Stimulated activated memory B cell treated with anti-CD40 and anti-IgM and Interleukin-4, amounts not matched to agents 10 μg/mL and 1 μg/mL and 100 μg/mL, for 72 hours (primary cell): ENCODE measurements around the gene FGFR2.

Experiments
- ATAC-seq: fragments of 150-1000 bp; cut with Tn5 transposase; 2 replicates; pipeline ENCODE4 v1.10.0; 2021
- H3K27ac Mint-ChIP-seq: one replicate; pipeline ENCODE4 v1.8.0; 2022; ENCODE audit warnings: mild to moderate bottlenecking, mixed read lengths
- H3K27me3 Mint-ChIP-seq: one replicate; pipeline ENCODE4 v1.8.0; 2022; ENCODE audit warnings: mixed read lengths
- H3K36me3 Mint-ChIP-seq: one replicate; pipeline ENCODE4 v1.8.0; 2022; ENCODE audit warnings: mixed read lengths
- H3K4me1 Mint-ChIP-seq: one replicate; pipeline ENCODE4 v1.8.0; 2022; ENCODE audit warnings: mixed read lengths
- H3K4me3 Mint-ChIP-seq: one replicate; pipeline ENCODE4 v1.8.0; 2022; ENCODE audit warnings: mild to moderate bottlenecking, moderate library complexity, mixed read lengths
- H3K9me3 Mint-ChIP-seq: one replicate; pipeline ENCODE4 v1.8.0; 2022; ENCODE audit warnings: mixed read lengths

FGFR2 gene

DNA sequence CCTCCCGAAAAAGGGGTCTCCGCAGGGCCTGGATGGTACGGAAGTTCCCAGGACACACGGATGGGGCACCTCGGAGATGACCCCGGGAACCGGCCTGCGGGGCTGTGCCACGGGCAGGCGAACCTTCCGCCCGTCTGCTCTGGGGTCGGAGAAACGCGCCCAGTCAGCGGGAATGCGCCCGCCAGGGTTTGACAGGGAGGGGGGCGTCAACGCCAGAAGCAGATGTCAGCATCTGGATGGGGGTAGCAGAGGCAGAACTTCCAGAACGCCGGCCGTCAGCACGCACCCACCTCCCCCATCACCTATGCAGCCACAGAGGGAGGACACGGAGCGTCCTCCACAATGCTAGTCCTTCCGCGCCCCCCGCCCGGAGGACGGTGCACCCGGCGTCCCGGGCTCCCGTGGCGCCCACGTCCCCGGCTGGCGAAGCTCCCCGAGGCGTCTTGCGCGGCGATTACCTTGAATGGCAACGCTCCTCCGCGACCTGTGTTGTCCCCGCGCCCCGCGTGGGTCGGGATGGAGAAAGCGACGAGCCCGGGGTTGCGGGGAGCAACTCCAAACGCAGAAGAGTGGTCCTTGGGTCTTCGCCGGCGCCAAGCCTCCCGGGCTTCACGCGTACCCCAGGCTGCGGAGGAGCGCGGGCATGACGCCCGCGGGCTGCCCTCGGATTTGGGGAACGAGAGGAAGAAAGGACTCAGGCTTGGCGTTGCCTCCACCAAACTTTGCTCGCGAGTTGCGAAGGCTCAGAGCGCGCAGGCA is 561 bp downstream of the FGFR2 start:
- no peaks in the 10 kb centered on the region for H3K9me3 Mint-ChIP-seq
- H3K27me3 Mint-ChIP-seq, result peaks cover 53% of the 10 kb centered on the region
- no peaks in the 10 kb centered on the region for H3K36me3 Mint-ChIP-seq
- no peak for ATAC-seq
- H3K4me1 Mint-ChIP-seq, result peaks cover 5% of the 10 kb centered on the region
- H3K4me3 Mint-ChIP-seq, result no peak overlapping the region
- H3K27ac Mint-ChIP-seq, result no peak overlapping the region

DNA sequence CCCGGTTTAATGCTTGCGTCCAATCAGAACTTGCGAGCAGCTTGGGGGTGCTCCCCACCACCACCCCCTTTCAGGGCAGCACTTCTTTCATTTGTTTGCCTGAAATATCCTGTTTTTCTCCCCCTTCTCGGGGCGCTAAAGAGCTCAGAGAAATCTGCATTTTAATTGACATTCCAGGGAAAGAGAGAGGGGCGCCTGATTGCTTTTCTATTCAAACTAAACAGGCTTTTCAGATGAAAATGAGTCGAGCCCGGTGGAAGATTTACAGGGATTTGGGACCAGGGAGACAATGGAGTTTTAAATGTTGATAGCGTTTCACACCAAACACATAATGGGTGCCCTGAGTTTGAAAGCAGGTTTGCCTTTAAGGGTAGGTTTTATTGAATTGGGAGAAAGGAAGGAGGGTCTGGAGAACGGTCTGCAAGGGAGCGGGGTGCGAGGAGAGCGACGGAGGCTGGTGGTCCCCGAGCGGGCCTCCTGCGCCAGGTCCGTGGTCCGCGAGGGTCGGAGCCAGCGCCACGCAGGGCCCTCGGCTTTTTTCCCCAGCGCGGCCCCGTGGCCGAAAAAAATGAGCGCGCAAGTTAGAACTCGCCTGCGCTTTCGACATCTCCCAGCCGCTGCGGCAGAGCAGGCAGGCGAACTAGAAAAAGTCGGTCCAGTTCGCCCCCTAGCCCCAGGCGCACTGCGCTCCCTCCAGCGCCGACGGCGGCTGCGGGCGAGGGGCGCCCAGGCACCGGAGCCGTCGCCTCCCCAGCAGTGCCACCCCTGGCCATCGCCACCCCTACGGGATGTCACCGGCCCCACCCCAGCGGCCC is 1.3 kb downstream of the FGFR2 start:
- no peak overlapping the region for H3K27ac Mint-ChIP-seq
- peaks cover 60% of the 10 kb centered on the region for H3K27me3 Mint-ChIP-seq
- H3K9me3 Mint-ChIP-seq, result no peaks in the 10 kb centered on the region
- H3K4me3 Mint-ChIP-seq, result no peak overlapping the region
- H3K36me3 Mint-ChIP-seq, result no peaks in the 10 kb centered on the region
- peaks cover 5% of the 10 kb centered on the region for H3K4me1 Mint-ChIP-seq
- no peak for ATAC-seq

DNA sequence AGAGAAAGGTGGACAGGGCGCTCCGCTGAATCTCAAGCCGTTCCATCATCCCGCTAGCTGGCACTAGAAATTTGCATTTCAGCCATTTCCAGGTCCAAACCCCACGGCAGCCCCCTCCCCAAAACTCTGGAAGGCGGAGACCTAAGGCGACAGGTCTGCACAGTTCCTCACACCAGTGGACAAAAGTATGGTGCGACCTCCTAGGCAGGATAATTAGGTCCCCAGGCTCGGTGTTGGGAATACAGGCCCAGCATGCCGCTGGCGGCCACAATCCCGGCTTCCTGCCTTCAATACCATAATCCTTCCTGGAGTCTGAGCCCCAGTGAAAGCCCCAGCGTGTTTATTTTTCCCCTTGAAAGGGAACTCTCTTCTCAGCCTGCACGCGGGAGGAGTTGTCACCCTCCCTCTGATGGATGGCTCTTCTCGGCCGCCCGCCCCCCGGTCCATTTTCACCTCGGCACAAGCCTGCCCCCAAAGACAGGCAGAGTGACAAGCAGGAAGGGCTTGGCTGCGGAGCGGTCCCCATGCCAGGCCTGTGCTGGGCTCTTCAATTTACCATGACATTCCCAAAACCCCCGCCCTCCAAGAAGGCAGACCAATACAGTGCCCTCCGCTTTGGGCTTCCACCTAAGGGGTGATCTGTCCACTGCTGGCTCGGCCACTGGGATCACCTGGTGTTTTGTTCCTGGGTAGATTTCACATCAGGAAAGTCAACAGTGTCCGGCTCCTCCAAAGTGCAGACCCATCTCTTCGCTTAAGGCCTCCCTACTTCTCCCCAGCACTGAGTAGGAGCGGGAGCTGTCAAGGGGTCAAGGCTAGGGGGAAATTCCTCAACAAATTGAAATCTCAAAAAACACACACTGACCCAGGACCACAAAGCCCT is 2.2 kb downstream of the FGFR2 start:
- Mint-ChIP-seq H3K36me3 (no peaks in the 10 kb centered on the region), H3K4me3 (no peak overlapping the region), H3K9me3 (no peaks in the 10 kb centered on the region), H3K27ac (no peak overlapping the region), H3K27me3 (peaks cover 58% of the 10 kb centered on the region), H3K4me1 (peaks cover 5% of the 10 kb centered on the region)
- ATAC-seq, result no peak

DNA sequence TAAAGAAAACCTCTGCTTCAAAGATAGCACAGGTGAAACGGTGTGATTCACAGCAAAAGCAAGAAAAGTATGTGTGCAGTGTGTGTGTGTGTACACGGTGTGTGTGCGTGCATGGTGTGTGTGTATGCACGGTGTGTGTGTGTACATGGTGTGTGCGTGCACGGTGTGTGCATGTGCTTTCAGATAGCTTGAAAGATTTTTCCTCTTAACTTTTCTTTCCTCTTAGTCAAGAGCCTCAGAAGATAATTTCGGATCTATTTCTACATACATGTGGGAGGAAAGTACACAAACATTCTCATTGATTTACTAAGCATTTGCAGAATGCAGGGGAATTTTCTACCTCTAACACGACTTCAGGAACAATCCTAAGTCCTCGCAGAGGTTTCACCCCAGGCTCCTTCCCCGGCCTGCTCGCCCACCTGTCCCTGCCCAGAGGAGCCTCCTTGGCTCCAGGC is 2.9 kb downstream of the FGFR2 start:
- Mint-ChIP-seq H3K36me3 (no peaks in the 10 kb centered on the region), H3K4me3 (no peak overlapping the region), H3K27me3 (peaks cover 51% of the 10 kb centered on the region), H3K4me1 (peaks cover 5% of the 10 kb centered on the region), H3K9me3 (peaks cover 3% of the 10 kb centered on the region), H3K27ac (no peak overlapping the region)
- ATAC-seq, result no peak

DNA sequence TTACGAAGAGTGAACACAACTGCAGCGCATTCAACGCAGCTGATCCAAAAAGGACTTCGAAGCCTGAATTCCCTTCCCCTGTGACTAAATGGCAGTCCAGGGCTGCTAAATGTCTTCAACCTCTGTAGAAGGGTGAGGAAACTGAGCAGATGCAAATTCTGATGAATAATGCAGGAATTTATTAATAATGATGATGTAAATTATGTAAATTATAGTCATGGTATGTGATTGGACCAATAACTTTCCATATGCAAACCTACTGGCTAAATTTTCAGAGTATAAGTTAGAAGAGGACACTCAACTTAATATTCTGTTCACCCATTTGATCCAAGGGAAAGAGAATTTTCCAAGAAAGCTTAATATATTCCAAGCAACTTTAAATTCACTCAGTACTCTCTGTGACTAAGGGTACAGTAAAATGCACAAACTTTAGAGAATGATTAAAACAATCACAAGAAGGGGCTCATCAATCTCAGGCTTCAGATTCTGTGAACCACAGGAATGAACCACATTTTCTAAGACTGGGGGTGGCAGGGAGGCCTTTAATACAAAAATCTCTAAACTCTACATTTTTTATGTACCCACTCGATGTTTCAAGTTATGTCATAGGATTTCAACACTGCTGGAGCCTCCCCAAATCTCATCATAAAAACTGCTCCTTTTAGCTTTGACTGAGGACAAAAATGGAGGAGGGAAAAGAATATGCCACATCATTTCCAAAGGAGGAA is 3.5 kb downstream of the FGFR2 start:
- Mint-ChIP-seq H3K27ac (no peak overlapping the region), H3K9me3 (peaks cover 3% of the 10 kb centered on the region), H3K4me3 (no peak overlapping the region), H3K4me1 (peaks cover 5% of the 10 kb centered on the region), H3K36me3 (no peaks in the 10 kb centered on the region), H3K27me3 (peaks cover 47% of the 10 kb centered on the region)
- ATAC-seq, result no peak

DNA sequence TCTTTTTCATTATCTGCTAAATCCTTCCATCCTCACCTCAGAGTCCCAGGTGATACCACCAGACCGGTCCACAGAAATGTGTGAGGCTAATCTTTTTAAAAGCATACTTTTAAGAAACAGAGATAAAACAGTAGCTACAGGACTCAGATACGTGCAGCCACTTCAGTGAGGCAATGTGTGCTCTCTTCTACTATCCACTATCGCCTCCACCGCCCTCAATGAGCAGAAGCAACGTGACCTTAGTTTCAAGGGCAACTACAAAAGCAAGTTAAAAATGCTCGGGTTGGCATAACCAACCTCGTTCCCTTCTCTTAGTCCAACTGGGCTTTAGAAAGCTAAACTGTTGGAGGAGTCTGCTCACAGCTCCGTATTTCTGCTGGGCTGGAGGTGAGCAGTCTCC is 4.2 kb downstream of the FGFR2 start:
- Mint-ChIP-seq H3K27me3 (peaks cover 40% of the 10 kb centered on the region), H3K9me3 (peaks cover 3% of the 10 kb centered on the region), H3K4me3 (no peak overlapping the region), H3K27ac (no peak overlapping the region), H3K4me1 (peaks cover 5% of the 10 kb centered on the region), H3K36me3 (no peaks in the 10 kb centered on the region)
- ATAC-seq, result no peak

DNA sequence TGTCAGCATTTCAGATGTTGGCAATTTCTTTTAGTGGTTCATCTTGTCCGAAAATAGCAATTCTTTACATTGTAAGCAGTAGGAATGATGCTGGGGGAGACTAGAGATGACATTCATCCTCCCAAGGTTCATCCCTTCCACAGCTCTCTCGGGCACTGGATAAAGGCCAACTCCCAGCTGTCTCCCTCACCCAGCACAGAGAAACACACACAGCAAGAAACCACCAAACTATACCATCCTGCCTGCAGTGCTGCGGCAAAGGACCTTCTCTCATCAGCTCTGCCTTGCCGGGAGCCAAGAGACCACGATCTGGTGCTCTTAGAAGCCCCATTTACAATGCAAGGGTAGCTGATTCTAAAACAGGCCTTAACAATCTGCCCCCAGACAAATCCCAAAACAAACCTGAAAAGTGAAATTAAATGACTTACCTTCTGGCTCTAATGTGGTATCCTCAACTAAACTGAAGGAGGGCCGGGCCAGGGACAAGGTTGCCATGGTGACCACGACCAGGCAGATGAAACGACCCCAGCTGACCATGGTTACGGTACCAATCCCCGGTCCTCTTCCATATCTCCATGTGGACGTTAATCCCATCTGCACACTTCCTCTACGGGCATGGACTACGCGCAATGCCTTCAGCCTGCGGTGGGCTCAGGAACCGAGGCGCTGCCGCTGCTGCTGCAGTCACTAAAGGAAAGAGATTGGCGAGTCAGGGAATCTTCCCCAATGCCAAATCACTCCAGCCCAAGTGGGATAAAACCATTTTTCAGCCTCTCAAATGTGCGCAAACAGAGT is 4.8 kb downstream of the FGFR2 start:
- H3K9me3 Mint-ChIP-seq, result peaks cover 3% of the 10 kb centered on the region
- H3K27ac Mint-ChIP-seq, result no peak overlapping the region
- H3K36me3 Mint-ChIP-seq, result no peaks in the 10 kb centered on the region
- peaks cover under 1% of the 10 kb centered on the region for H3K4me1 Mint-ChIP-seq
- peaks cover 34% of the 10 kb centered on the region for H3K27me3 Mint-ChIP-seq
- no peak for ATAC-seq
- no peak overlapping the region for H3K4me3 Mint-ChIP-seq

DNA sequence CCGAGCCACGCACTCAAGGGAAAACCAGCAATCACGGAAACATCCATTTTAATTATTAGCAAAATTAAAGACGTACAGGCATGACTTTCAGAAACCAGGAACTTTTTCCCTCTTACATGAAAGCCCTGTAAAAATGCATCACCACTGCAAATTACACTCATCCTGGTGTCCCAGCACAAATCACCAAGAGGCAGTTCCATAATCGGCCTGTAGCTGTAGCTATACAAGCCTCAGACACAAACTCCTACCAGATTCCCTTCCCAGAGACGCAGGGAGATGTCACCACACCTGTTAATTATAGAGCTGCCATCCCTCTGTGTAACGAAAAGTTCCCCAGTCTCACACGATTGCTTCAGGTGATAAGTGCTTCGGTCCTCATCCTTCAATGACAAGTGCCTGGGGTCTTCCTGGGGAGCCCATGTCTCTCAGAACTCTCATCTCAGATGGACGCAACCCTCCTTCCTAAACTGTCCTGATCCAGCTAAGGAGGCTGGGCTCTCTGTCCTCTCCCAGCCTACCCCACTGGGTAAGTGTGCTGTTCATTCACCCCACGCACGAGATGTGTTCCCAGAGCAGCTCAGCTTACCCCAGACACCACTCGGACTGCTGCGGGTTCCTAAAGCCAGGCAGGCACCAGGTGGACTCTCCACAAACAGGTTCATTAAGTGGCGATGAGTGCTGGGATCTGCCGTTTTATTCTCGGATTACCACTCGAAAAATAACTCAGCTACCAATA is 5.9 kb downstream of the FGFR2 start:
- Mint-ChIP-seq H3K27ac (no peak overlapping the region), H3K4me1 (no peaks in the 10 kb centered on the region), H3K4me3 (no peak overlapping the region), H3K36me3 (no peaks in the 10 kb centered on the region), H3K27me3 (peaks cover 32% of the 10 kb centered on the region), H3K9me3 (peaks cover 3% of the 10 kb centered on the region)
- no peak for ATAC-seq

DNA sequence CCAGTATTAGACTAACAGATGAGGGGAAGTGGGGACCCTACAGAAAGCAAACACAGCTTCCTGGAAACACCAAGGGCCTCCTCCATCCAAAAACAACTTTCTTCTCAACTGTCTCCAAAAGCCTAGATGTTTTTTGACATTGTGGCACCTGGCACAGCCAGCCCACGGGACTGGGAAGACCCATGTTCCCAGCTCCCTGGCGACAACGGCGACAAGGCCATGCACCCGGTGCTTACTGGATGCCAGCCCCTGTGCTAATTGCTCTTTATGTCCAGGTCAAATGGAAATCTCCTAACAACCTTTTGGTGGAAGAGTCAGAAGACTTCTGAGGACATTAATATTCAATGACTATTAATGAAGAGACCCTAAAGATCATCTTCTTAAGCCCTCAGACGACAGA is 7.1 kb downstream of the FGFR2 start:
- H3K27me3 Mint-ChIP-seq, result peaks cover 21% of the 10 kb centered on the region
- no peak overlapping the region for H3K4me3 Mint-ChIP-seq
- no peak overlapping the region for H3K27ac Mint-ChIP-seq
- no peaks in the 10 kb centered on the region for H3K4me1 Mint-ChIP-seq
- peaks cover 3% of the 10 kb centered on the region for H3K9me3 Mint-ChIP-seq
- no peak for ATAC-seq
- no peaks in the 10 kb centered on the region for H3K36me3 Mint-ChIP-seq

DNA sequence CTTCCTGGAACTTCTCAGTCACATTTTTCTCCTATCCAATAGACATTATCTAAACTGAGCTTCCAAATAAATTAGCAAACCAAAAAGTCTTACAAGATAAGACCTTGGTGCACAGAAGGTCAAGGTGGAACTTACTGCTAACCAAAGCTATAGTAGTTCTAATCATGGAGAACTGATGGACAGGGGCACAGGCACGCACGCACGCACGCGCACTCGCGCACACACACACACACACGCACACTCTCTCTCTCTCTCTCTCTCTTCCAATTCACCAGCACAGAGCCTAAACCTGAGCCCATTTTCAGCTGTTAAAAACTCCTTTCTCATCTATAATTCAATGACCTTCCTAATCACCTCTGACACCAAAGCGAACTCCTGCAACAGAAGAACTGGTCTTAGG is 7.5 kb downstream of the FGFR2 start:
- no peak overlapping the region for H3K4me3 Mint-ChIP-seq
- no peak for ATAC-seq
- H3K36me3 Mint-ChIP-seq, result no peaks in the 10 kb centered on the region
- peaks cover 17% of the 10 kb centered on the region for H3K27me3 Mint-ChIP-seq
- H3K4me1 Mint-ChIP-seq, result no peaks in the 10 kb centered on the region
- peaks cover 3% of the 10 kb centered on the region for H3K9me3 Mint-ChIP-seq
- no peak overlapping the region for H3K27ac Mint-ChIP-seq

DNA sequence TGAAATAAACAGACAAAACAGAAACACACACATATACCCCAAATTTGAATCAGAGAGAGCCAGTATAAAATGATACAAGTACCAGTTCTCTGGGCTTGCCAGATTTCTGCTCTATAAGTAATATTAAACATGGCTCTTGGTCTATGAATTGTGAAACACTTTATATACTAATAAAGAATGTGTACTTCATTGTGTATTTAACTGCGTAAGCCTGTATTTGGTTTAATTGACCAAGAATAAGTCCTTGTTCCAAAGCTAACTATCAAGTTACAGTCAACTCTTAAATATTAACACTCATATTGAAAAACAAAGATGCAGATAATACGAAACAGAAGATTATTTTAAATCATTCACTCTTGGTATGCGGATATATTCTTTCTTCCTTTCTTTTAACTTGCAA is 8.7 kb downstream of the FGFR2 start:
- H3K4me3 Mint-ChIP-seq, result no peak overlapping the region
- H3K27ac Mint-ChIP-seq, result no peak overlapping the region
- peaks cover 10% of the 10 kb centered on the region for H3K27me3 Mint-ChIP-seq
- H3K4me1 Mint-ChIP-seq, result no peaks in the 10 kb centered on the region
- no peaks in the 10 kb centered on the region for H3K36me3 Mint-ChIP-seq
- peaks cover 3% of the 10 kb centered on the region for H3K9me3 Mint-ChIP-seq
- no peak for ATAC-seq

DNA sequence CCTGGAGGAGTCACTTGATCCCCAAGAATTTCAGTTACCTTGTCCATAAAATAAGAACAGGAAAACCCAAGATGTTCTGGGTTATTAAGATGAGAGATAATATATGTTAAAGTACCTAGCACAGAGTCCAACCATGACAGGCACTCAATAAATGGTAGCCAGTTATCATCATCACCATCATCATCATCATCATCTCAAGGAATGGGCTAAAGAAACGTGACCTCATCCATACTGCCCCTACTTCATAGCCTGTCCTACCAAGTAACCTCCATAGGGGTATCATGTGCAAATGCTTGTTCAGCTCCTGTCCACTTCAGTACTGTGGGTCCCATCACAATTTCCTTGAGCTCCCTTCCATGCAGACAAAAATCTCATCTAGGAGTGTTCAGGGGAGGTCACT is 14.4 kb downstream of the FGFR2 start:
- H3K27ac Mint-ChIP-seq, result no peak overlapping the region
- H3K4me1 Mint-ChIP-seq, result no peaks in the 10 kb centered on the region
- no peak for ATAC-seq
- no peaks in the 10 kb centered on the region for H3K27me3 Mint-ChIP-seq
- H3K4me3 Mint-ChIP-seq, result no peak overlapping the region
- H3K9me3 Mint-ChIP-seq, result peaks cover 3% of the 10 kb centered on the region
- no peaks in the 10 kb centered on the region for H3K36me3 Mint-ChIP-seq

DNA sequence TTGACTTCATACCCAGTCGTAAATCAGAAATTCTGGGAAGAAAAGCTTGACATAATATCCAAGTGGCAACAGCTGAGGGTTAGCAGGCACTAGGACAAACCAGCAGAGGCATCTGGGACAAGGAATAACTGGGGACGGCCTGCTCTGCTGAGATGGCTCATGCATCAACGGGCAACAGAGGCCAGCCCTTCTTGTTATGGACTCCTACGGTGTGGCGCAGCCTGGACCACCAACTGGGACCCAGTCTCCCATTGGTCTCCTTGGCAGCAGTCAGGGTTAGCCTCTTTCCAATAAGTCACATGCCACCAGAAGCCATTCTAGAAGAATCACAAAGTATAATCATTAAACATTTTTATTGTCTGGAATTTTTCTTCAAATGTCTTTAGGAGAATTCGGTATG is 15.0 kb downstream of the FGFR2 start:
- no peak overlapping the region for H3K27ac Mint-ChIP-seq
- no peak overlapping the region for H3K4me3 Mint-ChIP-seq
- H3K4me1 Mint-ChIP-seq, result no peaks in the 10 kb centered on the region
- peaks cover 3% of the 10 kb centered on the region for H3K9me3 Mint-ChIP-seq
- H3K36me3 Mint-ChIP-seq, result no peaks in the 10 kb centered on the region
- no peak for ATAC-seq
- no peaks in the 10 kb centered on the region for H3K27me3 Mint-ChIP-seq
